K562 (cell line): ENCODE results near the gene IRF2.

Experiments used
- CTCF ChIP-seq, 3 experiments: IDR thresholded peaks in 2 of 3; conservative IDR thresholded peaks in 1 of 3; 2 replicates each; pipeline ENCODE4 v1.5.1; 2011 to 2012; ENCODE audit warnings: low read length in 3 of 3, mild to moderate bottlenecking in 3 of 3, control low read depth in 2 of 3, improper control_type of control experiment in 1 of 3, inconsistent platforms in 1 of 3, low read depth in 1 of 3, mixed read lengths in 1 of 3, moderate library complexity in 1 of 3; ENCODE audit not compliant: insufficient read depth in 2 of 3
- DPF2 ChIP-seq: fragments of 450-650 bp; IDR thresholded peaks from 2 replicates; pipeline ENCODE4 v1.6.1; 2016
- ESRRA ChIP-seq: fragments of 450-650 bp; IDR thresholded peaks from 2 replicates; pipeline ENCODE4 v1.6.1; 2014; ENCODE audit warnings: low read depth, mild to moderate bottlenecking, moderate library complexity, borderline replicate concordance
- FOXP4 ChIP-seq: sonication (generic); formaldehyde crosslinking; IDR thresholded peaks from 2 replicates; pipeline ENCODE4 v1.8.0; 2022; ENCODE audit warnings: mild to moderate bottlenecking, missing genetic modification reagents, borderline replicate concordance
- GABPA ChIP-seq: fragments of 200-800 bp; sonication (Bioruptor generic); conservative IDR thresholded peaks from 2 replicates; pipeline ENCODE4 v1.6.1; 2016; ENCODE audit warnings: low read depth, missing genetic modification characterization, missing compliant biosample characterization
- KDM1A ChIP-seq, 2 experiments: fragments of 450-650 bp; IDR thresholded peaks; 2 replicates each; pipeline ENCODE4 v1.6.1; 2016; ENCODE audit warnings: mild to moderate bottlenecking in 2 of 2
- KDM4B ChIP-seq, 2 experiments: fragments of 450-650 bp in 1 of 2; sonication (generic) in 1 of 2; IDR thresholded peaks; 2 replicates each; pipeline ENCODE4 v1.6.1; 2016 to 2017; ENCODE audit warnings: borderline replicate concordance in 2 of 2, antibody characterized with exemption in 1 of 2, low read depth in 1 of 2, mild to moderate bottlenecking in 1 of 2
- L3MBTL2 ChIP-seq: fragments of 450-650 bp; IDR thresholded peaks from 2 replicates; pipeline ENCODE4 v1.6.1; 2016; ENCODE audit warnings: mild to moderate bottlenecking, moderate library complexity
- LEF1 ChIP-seq: fragments of 450-650 bp; IDR thresholded peaks from 2 replicates; pipeline ENCODE4 v1.6.1; 2016; ENCODE audit warnings: mild to moderate bottlenecking
- MAFK ChIP-seq: IDR thresholded peaks from 2 replicates; pipeline ENCODE4 v1.6.1; 2011; ENCODE audit warnings: low read length, improper control_type of control experiment
- MNT ChIP-seq, 2 experiments: fragments of 450-650 bp; conservative IDR thresholded peaks; 2 replicates each; pipeline ENCODE4 v1.6.1; 2017; ENCODE audit warnings: mild to moderate bottlenecking in 2 of 2, moderate library complexity in 2 of 2
- SMAD3 ChIP-seq: fragments of 450-650 bp; formaldehyde crosslinking; conservative IDR thresholded peaks from 2 replicates; pipeline ENCODE4 v1.4.0; 2020; ENCODE audit warnings: mild to moderate bottlenecking
- TCF3 ChIP-seq: sonication (generic); formaldehyde crosslinking; IDR thresholded peaks from 2 replicates; pipeline ENCODE4 v1.4.0; 2020; ENCODE audit warnings: mild to moderate bottlenecking, missing genetic modification reagents

- no peak for TF ChIP-seq KDM1A (IDR thresholded peaks at IDR 0.05)
- TF ChIP-seq DPF2, result no peak
- no peak for TF ChIP-seq FOXP4
- no peak for TF ChIP-seq L3MBTL2
- no peak for TF ChIP-seq CTCF (IDR thresholded peaks at IDR 0.05 in 2 of 3, conservative IDR thresholded peaks at IDR 0.05 in 1 of 3; ENCODE audit: insufficient read depth in 2 of 3, low read depth in 1 of 3, low read length in 3 of 3)
- no peak for TF ChIP-seq MAFK
- no peak for TF ChIP-seq TCF3
- no peak for TF ChIP-seq SMAD3 (CRISPR knock-in tag)
- no peak for TF ChIP-seq LEF1
- TF ChIP-seq GABPA, result no peak
- TF ChIP-seq KDM4B (IDR thresholded peaks at IDR 0.05; ENCODE audit: borderline replicate concordance in 2 of 2, low read depth in 1 of 2), result no peak
- TF ChIP-seq MNT (conservative IDR thresholded peaks at IDR 0.05), result no peak
- TF ChIP-seq ESRRA, result peak; percentile 71
These were observed 32.7 kb downstream of the IRF2 start for GRCh38 chr4:184441461-184442313.
